Right lobe of liver (tissue), 4 donors: Measurements from ENCODE around the gene SDC4.

Experiments
- CTCF ChIP-seq, 4 donors: fragments of 200-600 bp in 3 of 4; fragments of 450-650 bp in 1 of 4; IDR thresholded peaks; one replicate each; pipeline versions ENCODE4 v1.5.1 to v1.8.0; 2016 to 2022; ENCODE audit warnings: antibody characterized with exemption in 4 of 4, mild to moderate bottlenecking in 2 of 4
- POLR2A ChIP-seq: fragments of 450-650 bp; IDR thresholded peaks from one replicate; pipeline ENCODE4 v1.6.1; 2017; ENCODE audit warnings: antibody characterized with exemption, mild to moderate bottlenecking
- donor health status: DM: no; HTN: no; CAD: no.
- donor health status: DM: no; HTN: no; CAD: no.
- donor health status: DM: no; HTN: yes; CAD: no.

- TF ChIP-seq POLR2A (no peak), CTCF (IDR thresholded peaks at IDR 0.05) (no peak)
Observed at GRCh38 chr20:45300961-45301360, 47.3 kb downstream of the SDC4 start.
